H1 (cell line): Measurements from ENCODE around the gene TTC22. TPM values are rescaled to one million over a fixed set of nuclear protein-coding genes. Genes with fewer than 3 reads are reported as not detected.

Experiments used
- ATF2 ChIP-seq: IDR thresholded peaks from 2 replicates; pipeline ENCODE4 v1.6.1; 2012; ENCODE audit warnings: low read length, inconsistent platforms
- CEBPB ChIP-seq: IDR thresholded peaks from 2 replicates; pipeline ENCODE4 v1.6.1; 2012; ENCODE audit warnings: low read depth, low read length
- CHD2 ChIP-seq: IDR thresholded peaks from 2 replicates; pipeline ENCODE4 v1.6.1; 2012; ENCODE audit warnings: low read length, improper control_type of control experiment
- FOSL1 ChIP-seq: IDR thresholded peaks from 2 replicates; pipeline ENCODE4 v1.6.1; 2011; ENCODE audit warnings: mild to moderate bottlenecking, low read depth, low read length, moderate library complexity; ENCODE audit not compliant: insufficient read depth
- KDM4A ChIP-seq: IDR thresholded peaks from one replicate; pipeline ENCODE4 v1.7.1; 2012; ENCODE audit warnings: low read depth, mild to moderate bottlenecking, moderate library complexity, low read length, inconsistent platforms; ENCODE audit not compliant: severe bottlenecking
- NRF1 ChIP-seq: IDR thresholded peaks from 2 replicates; pipeline ENCODE4 v1.6.1; 2011; ENCODE audit warnings: mild to moderate bottlenecking, low read depth, low read length, improper control_type of control experiment
- POLR2AphosphoS5 ChIP-seq: IDR thresholded peaks from 2 replicates; pipeline ENCODE4 v1.6.1; 2011; ENCODE audit warnings: low read depth, low read length
- YY1 ChIP-seq: IDR thresholded peaks from 2 replicates; pipeline ENCODE4 v1.6.1; 2011; ENCODE audit warnings: low read depth, mild to moderate bottlenecking, low read length
- polyA plus RNA-seq, 7 experiments: library from polyadenylated mRNA; depleted of rRNA in 3 of 7; stranded (reverse) in 5 of 7; unstranded in 2 of 7; fragments of >200 nt in 5 of 7; fragments of 200-250 nt in 2 of 7; gene quantifications; 1 replicate in 5 of 7; 2 replicates in 1 of 7; 4 replicates in 1 of 7; pipeline versions ENCODE4 v1.2.1 to v1.2.3, GENCODE V29; 2011 to 2013; ENCODE audit warnings: missing spikeins in 2 of 7, mixed read lengths in 2 of 7
- total RNA-seq: library from RNA; stranded (reverse); fragmentation: NEBNext Ultra II Directional; extraction: Animal tissue kit (Norgen Biotek cat#: 25700); gene quantifications from 2 replicates; pipeline ENCODE4 v1.2.1, GENCODE V29; 2021
- TF ChIP-seq, protein P1 (sequence below): fragments of 300-600 bp; sonication (generic); IDR thresholded peaks from 2 replicates; pipeline ENCODE4 v1.7.1; 2012; ENCODE audit warnings: low read length, moderate library complexity, mild to moderate bottlenecking, inconsistent platforms; ENCODE audit not compliant: insufficient replicate concordance

TTC22 gene
- total and polyA plus RNA-seq, 2 of the 8 experiments (the other 6 are each of a cell fraction or from before 2014, with no cell fraction given), result 1.00 to 1.6 TPM

GRCh38 chr1:54787604-54788003, 13.5 kb downstream of the TTC22 start (continued):
- TF ChIP-seq, protein P1, sequence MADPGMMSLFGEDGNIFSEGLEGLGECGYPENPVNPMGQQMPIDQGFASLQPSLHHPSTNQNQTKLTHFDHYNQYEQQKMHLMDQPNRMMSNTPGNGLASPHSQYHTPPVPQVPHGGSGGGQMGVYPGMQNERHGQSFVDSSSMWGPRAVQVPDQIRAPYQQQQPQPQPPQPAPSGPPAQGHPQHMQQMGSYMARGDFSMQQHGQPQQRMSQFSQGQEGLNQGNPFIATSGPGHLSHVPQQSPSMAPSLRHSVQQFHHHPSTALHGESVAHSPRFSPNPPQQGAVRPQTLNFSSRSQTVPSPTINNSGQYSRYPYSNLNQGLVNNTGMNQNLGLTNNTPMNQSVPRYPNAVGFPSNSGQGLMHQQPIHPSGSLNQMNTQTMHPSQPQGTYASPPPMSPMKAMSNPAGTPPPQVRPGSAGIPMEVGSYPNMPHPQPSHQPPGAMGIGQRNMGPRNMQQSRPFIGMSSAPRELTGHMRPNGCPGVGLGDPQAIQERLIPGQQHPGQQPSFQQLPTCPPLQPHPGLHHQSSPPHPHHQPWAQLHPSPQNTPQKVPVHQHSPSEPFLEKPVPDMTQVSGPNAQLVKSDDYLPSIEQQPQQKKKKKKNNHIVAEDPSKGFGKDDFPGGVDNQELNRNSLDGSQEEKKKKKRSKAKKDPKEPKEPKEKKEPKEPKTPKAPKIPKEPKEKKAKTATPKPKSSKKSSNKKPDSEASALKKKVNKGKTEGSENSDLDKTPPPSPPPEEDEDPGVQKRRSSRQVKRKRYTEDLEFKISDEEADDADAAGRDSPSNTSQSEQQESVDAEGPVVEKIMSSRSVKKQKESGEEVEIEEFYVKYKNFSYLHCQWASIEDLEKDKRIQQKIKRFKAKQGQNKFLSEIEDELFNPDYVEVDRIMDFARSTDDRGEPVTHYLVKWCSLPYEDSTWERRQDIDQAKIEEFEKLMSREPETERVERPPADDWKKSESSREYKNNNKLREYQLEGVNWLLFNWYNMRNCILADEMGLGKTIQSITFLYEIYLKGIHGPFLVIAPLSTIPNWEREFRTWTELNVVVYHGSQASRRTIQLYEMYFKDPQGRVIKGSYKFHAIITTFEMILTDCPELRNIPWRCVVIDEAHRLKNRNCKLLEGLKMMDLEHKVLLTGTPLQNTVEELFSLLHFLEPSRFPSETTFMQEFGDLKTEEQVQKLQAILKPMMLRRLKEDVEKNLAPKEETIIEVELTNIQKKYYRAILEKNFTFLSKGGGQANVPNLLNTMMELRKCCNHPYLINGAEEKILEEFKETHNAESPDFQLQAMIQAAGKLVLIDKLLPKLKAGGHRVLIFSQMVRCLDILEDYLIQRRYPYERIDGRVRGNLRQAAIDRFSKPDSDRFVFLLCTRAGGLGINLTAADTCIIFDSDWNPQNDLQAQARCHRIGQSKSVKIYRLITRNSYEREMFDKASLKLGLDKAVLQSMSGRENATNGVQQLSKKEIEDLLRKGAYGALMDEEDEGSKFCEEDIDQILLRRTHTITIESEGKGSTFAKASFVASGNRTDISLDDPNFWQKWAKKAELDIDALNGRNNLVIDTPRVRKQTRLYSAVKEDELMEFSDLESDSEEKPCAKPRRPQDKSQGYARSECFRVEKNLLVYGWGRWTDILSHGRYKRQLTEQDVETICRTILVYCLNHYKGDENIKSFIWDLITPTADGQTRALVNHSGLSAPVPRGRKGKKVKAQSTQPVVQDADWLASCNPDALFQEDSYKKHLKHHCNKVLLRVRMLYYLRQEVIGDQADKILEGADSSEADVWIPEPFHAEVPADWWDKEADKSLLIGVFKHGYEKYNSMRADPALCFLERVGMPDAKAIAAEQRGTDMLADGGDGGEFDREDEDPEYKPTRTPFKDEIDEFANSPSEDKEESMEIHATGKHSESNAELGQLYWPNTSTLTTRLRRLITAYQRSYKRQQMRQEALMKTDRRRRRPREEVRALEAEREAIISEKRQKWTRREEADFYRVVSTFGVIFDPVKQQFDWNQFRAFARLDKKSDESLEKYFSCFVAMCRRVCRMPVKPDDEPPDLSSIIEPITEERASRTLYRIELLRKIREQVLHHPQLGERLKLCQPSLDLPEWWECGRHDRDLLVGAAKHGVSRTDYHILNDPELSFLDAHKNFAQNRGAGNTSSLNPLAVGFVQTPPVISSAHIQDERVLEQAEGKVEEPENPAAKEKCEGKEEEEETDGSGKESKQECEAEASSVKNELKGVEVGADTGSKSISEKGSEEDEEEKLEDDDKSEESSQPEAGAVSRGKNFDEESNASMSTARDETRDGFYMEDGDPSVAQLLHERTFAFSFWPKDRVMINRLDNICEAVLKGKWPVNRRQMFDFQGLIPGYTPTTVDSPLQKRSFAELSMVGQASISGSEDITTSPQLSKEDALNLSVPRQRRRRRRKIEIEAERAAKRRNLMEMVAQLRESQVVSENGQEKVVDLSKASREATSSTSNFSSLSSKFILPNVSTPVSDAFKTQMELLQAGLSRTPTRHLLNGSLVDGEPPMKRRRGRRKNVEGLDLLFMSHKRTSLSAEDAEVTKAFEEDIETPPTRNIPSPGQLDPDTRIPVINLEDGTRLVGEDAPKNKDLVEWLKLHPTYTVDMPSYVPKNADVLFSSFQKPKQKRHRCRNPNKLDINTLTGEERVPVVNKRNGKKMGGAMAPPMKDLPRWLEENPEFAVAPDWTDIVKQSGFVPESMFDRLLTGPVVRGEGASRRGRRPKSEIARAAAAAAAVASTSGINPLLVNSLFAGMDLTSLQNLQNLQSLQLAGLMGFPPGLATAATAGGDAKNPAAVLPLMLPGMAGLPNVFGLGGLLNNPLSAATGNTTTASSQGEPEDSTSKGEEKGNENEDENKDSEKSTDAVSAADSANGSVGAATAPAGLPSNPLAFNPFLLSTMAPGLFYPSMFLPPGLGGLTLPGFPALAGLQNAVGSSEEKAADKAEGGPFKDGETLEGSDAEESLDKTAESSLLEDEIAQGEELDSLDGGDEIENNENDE, result no peak
- TF ChIP-seq ATF2 (no peak), POLR2AphosphoS5 (no peak), YY1 (no peak), CHD2 (no peak), KDM4A (no peak), NRF1 (no peak), CEBPB (no peak), FOSL1 (no peak)
